Ureter (tissue), 1 donor: ENCODE measurements around the gene BCAR3. TPM values are rescaled to one million over a fixed set of nuclear protein-coding genes. Genes with fewer than 3 reads are reported as not detected.
"Not testable (repeated sequence)": the region's sequence is repeated elsewhere in the genome, so short reads cannot be mapped to it uniquely, and the experiment has no call there.

Source experiments
- DNase-seq: peaks from one replicate; pipeline ENCODE4 v3.0.0-alpha.2; 2020; ENCODE audit warnings: low spot score
- total RNA-seq: library from RNA; stranded (reverse); gene quantifications from one replicate; pipeline ENCODE4 v1.2.4, GENCODE V29; 2023
- donor health status: DM: yes; HTN: yes; CAD: no.

The BCAR3 gene
- total RNA-seq, 1 donor from 2014 or later: 26.7 TPM

GRCh38 chr1:93597709-93598108 lies 83.9 kb downstream of the BCAR3 start:
- DNase-seq: peak; percentile 86

- no peak for DNase-seq
Measured at GRCh38 chr1:93596329-93597089, 85.1 kb downstream of the BCAR3 start.

GRCh38 chr1:93595743-93596142 lies 85.9 kb downstream of the BCAR3 start:
- DNase-seq: no peak

- no peak for DNase-seq
Measured at GRCh38 chr1:93595266-93595665, 86.4 kb downstream of the BCAR3 start.

GRCh38 chr1:93594603-93594880 lies 87.1 kb downstream of the BCAR3 start:
- DNase-seq: no peak

GRCh38 chr1:93593854-93594602 lies 87.6 kb downstream of the BCAR3 start:
- DNase-seq: no peak

GRCh38 chr1:93592551-93592949 lies 89.1 kb downstream of the BCAR3 start:
- no peak for DNase-seq

GRCh38 chr1:93591676-93592550 lies 89.7 kb downstream of the BCAR3 start:
- peak; percentile 89 for DNase-seq

GRCh38 chr1:93591291-93591675 lies 90.4 kb downstream of the BCAR3 start:
- DNase-seq: not testable (repeated sequence)

GRCh38 chr1:93588955-93589354 lies 92.7 kb downstream of the BCAR3 start:
- DNase-seq: no peak

GRCh38 chr1:93588206-93588605 lies 93.4 kb downstream of the BCAR3 start:
- DNase-seq: no peak

- no peak for DNase-seq
Measured at GRCh38 chr1:93587354-93587753, 94.3 kb downstream of the BCAR3 start.

- peak; percentile 90 for DNase-seq
Measured at GRCh38 chr1:93585059-93585966, 96.3 kb downstream of the BCAR3 start.

GRCh38 chr1:93584261-93585003 lies 97.2 kb downstream of the BCAR3 start:
- DNase-seq: peak; percentile 40

- DNase-seq: no peak
Measured at GRCh38 chr1:93581917-93582850, 99.5 kb downstream of the BCAR3 start.

- no peak for DNase-seq
Measured at GRCh38 chr1:93579891-93580290, 101.7 kb downstream of the BCAR3 start.

GRCh38 chr1:93578911-93579825 lies 102.5 kb downstream of the BCAR3 start:
- DNase-seq: no peak

- no peak for DNase-seq
Measured at GRCh38 chr1:93578433-93578830, 103.2 kb downstream of the BCAR3 start.
